ENCODE data around the gene FHL2. TPM values are rescaled to one million over a fixed set of nuclear protein-coding genes. Genes with fewer than 3 reads are reported as not detected.
A peak's percentile ranks its signal among the peaks of the same experiment; 100 is the strongest.

Gene FHL2
- total RNA-seq, 4 donors from 2014 or later, result 56.1 to 140 (median 89.2) TPM

DNA sequence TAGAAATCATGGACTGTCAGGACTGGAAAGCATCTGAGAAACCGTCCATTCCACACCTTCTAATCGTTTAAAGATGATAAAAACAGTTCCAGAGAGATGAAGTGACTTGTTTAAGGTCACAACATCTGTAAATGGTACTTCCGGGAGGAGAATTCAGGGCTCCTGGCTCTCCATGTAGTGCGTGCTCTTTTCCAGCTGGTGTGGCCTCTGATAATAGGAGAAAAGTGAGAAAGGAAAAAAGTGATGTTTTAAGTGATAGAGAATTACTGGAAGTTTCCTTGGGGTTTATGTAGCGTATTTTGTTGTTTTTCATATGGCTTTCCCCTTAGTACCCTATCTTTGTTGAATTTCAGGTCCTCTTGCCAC is 60.8 kb downstream of the FHL2 start:
- in situ Hi-C loops (cut with MboI; ENCODE audit: low pct_ligation_motif_present in 1 of 4, low pct_unique_long_range_greater_than_20kb in 1 of 4, low sequenced_read_pairs in 3 of 4) (no loop called here), intact Hi-C loops (cut with DNase I; ENCODE audit: low total_unique reads) (no loop called here)
- H3K9me3 ChIP-seq, result no peaks in the 10 kb centered on the region
- no peak for DNase-seq
- H3K4me3 ChIP-seq, result peak overlapping the region; percentile 64 to 93 (median 78)
- TF ChIP-seq POLR2A (IDR thresholded peaks at IDR 0.05) (no peak), POLR2AphosphoS5 (IDR thresholded peaks at IDR 0.05) (no peak), EP300 (IDR thresholded peaks at IDR 0.05; ENCODE audit: low read depth) (no peak)
- TF ChIP-seq, protein P1, sequence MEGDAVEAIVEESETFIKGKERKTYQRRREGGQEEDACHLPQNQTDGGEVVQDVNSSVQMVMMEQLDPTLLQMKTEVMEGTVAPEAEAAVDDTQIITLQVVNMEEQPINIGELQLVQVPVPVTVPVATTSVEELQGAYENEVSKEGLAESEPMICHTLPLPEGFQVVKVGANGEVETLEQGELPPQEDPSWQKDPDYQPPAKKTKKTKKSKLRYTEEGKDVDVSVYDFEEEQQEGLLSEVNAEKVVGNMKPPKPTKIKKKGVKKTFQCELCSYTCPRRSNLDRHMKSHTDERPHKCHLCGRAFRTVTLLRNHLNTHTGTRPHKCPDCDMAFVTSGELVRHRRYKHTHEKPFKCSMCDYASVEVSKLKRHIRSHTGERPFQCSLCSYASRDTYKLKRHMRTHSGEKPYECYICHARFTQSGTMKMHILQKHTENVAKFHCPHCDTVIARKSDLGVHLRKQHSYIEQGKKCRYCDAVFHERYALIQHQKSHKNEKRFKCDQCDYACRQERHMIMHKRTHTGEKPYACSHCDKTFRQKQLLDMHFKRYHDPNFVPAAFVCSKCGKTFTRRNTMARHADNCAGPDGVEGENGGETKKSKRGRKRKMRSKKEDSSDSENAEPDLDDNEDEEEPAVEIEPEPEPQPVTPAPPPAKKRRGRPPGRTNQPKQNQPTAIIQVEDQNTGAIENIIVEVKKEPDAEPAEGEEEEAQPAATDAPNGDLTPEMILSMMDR (IDR thresholded peaks at IDR 0.05), result no peak
- H3K4me1 ChIP-seq, result peaks cover 12 to 26% (median 22%) of the 10 kb centered on the region in 4 donors
- H3K27me3 ChIP-seq, result no peaks in the 10 kb centered on the region
- peak overlapping the region; percentile 86 to 97 (median 92) for H3K27ac ChIP-seq
- 9 to 18% methylated on average over 1 to 5 of the region's 5 CpGs for WGBS, 2 donors (ENCODE audit: low coverage in 1 of 2)
- H3K36me3 ChIP-seq, result peaks cover 0 to 19% (median 9%) of the 10 kb centered on the region in 4 donors

DNA sequence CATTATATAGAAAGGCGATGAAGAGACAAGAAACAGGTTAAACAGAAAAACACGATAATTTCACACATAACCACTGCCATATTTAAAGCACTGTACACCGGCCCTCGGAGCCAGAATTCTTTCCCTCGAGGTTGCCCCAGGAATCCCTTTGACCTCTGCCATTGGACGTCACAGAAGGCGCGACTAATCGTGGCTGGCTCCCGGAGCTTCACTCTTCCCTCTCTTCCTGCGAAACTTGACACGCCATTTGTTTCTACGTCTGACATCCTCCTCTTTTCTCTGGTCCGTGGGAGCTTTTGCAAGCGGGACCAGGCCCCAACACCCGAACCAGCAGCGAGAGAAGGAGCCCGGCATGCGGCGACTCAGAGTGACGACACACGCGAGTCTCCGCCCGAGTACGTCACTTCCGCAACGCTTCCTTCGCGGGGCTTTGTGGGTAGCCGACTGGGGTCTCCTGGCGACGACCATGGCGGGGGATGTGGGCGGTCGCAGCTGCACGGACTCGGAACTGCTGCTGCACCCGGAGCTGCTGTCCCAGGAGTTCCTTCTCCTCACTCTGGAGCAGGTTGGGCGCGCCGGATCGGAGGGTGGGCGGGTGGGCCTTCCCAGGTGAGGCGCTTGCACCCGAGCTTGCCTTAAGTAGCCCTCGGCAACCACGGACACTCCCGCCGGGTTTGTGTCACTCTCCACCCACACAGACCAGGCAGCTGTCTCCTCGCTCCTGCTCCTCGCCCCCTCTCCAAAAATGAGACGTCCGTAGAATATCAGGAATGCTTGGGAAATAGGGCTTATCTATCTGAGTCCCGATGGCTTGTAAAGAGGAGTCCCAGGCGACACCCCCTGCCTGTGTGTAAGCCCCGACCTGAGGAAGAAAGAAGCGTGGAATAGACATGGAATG is 61.5 kb downstream of the FHL2 start, which contains the start of gene C2orf49:
C2orf49 (plus strand) TSS at position 419 of the 898 bp plus-strand sequence; CDS start at position 467, 48 bp downstream.
- peaks cover 12 to 26% (median 22%) of the 10 kb centered on the region in 4 donors for H3K4me1 ChIP-seq
- intact Hi-C loops (cut with DNase I; ENCODE audit: low total_unique reads), result no loop called here
- H3K27ac ChIP-seq, result peak within 1 kb of the TSS; percentile 86 to 97 (median 92)
- H3K36me3 ChIP-seq, result peaks cover 0 to 15% (median 6%) of the 10 kb centered on the region in 4 donors
- H3K4me3 ChIP-seq, result peak within 1 kb of the TSS; percentile 64 to 93 (median 78)
- DNase-seq, result peak; percentile 88
- no peaks in the 10 kb centered on the region for H3K9me3 ChIP-seq
- in situ Hi-C loops (cut with MboI; ENCODE audit: low pct_ligation_motif_present in 1 of 4, low pct_unique_long_range_greater_than_20kb in 1 of 4, low sequenced_read_pairs in 3 of 4), result no loop called here
- H3K27me3 ChIP-seq, result no peaks in the 10 kb centered on the region
- 0% methylated on average over 18 to 43 of the region's 58 CpGs for WGBS, 2 donors (ENCODE audit: low coverage in 1 of 2)
- peak; percentile 54 to 67 (median 65) for TF ChIP-seq POLR2AphosphoS5 (IDR thresholded peaks at IDR 0.05)
- TF ChIP-seq, protein P1 (IDR thresholded peaks at IDR 0.05), result no peak
- peak; percentile 12 for TF ChIP-seq POLR2A (IDR thresholded peaks at IDR 0.05)
- no peak for TF ChIP-seq EP300 (IDR thresholded peaks at IDR 0.05; ENCODE audit: low read depth)

DNA sequence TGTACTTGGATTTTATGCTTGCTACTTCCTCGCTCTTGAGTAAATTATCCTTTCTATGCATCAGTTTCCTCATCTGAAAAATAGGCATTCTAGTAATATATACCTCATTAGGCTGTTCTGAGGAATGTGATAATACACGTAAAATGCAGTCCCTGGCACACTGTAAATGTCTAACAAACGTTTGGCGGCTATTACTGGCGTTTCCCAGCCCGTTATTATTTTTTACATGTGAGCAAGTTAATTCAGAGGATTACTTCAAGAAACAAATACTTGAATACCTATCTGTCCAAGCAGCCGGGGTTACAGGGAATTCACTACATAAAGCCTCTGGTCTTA is 62.1 kb downstream of the FHL2 start:
- Histone ChIP-seq H3K36me3 (peaks cover 0 to 13% (median 3%) of the 10 kb centered on the region in 4 donors), H3K4me1 (peaks cover 12 to 26% (median 22%) of the 10 kb centered on the region in 4 donors), H3K4me3 (peak overlapping the region; percentile 64 to 93 (median 78)), H3K27me3 (no peaks in the 10 kb centered on the region), H3K27ac (peak overlapping the region; percentile 86 to 97 (median 92)), H3K9me3 (no peaks in the 10 kb centered on the region)
- TF ChIP-seq, protein P1 (IDR thresholded peaks at IDR 0.05), result no peak
- no peak for TF ChIP-seq POLR2A (IDR thresholded peaks at IDR 0.05)
- no peak for TF ChIP-seq EP300 (IDR thresholded peaks at IDR 0.05; ENCODE audit: low read depth)
- TF ChIP-seq POLR2AphosphoS5 (IDR thresholded peaks at IDR 0.05), result no peak
- 2 to 4% methylated on average over 7 of the region's 7 CpGs for WGBS, 2 donors (ENCODE audit: low coverage in 1 of 2)
- intact Hi-C loops (cut with DNase I; ENCODE audit: low total_unique reads) (no loop called here), in situ Hi-C loops (cut with MboI; ENCODE audit: low pct_ligation_motif_present in 1 of 4, low pct_unique_long_range_greater_than_20kb in 1 of 4, low sequenced_read_pairs in 3 of 4) (no loop called here)
- no peak for DNase-seq

DNA sequence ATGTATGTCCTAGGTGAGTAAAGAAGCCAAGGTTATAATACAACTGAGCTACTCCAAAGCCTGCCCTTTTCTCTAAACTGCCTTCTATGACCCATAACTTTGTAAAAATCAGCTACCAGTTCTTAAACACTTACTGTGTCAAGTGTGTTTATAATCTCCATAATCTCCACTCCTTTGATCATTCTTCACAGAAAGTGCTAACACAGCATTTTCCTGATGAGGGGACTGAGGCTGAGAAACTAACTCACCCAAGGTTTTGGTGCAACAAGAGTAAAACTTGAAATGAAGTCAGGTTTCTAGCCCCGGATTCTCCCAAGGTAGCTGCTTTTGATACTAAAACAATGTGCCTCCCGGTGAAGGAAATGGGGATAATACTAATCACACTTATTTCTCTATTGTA is 63.4 kb downstream of the FHL2 start:
- intact Hi-C loops (cut with DNase I; ENCODE audit: low total_unique reads), result no loop called here
- H3K4me3 ChIP-seq, result no peak overlapping the region
- H3K36me3 ChIP-seq, result peaks cover 0 to 10% (median 0%) of the 10 kb centered on the region in 4 donors
- H3K9me3 ChIP-seq, result no peaks in the 10 kb centered on the region
- in situ Hi-C loops (cut with MboI; ENCODE audit: low pct_ligation_motif_present in 1 of 4, low pct_unique_long_range_greater_than_20kb in 1 of 4, low sequenced_read_pairs in 3 of 4), result no loop called here
- no peak for DNase-seq
- no peaks in the 10 kb centered on the region for H3K27me3 ChIP-seq
- H3K4me1 ChIP-seq, result peaks cover 12 to 31% (median 27%) of the 10 kb centered on the region in 4 donors
- 90 to 100% methylated on average over 2 of the region's 2 CpGs for WGBS, 2 donors (ENCODE audit: low coverage in 1 of 2)
- no peak overlapping the region for H3K27ac ChIP-seq
- TF ChIP-seq POLR2AphosphoS5 (IDR thresholded peaks at IDR 0.05) (no peak), POLR2A (IDR thresholded peaks at IDR 0.05) (no peak), EP300 (IDR thresholded peaks at IDR 0.05; ENCODE audit: low read depth) (no peak)
- TF ChIP-seq, protein P1 (IDR thresholded peaks at IDR 0.05), result no peak
